ENCODE data around the gene LRRC42. TPM values are rescaled to one million over a fixed set of nuclear protein-coding genes. Genes with fewer than 3 reads are reported as not detected.
A peak's percentile ranks its signal among the peaks of the same experiment; 100 is the strongest.
"Not testable (repeated sequence)": the region's sequence is repeated elsewhere in the genome, so short reads cannot be mapped to it uniquely, and the experiment has no call there.

The LRRC42 gene
- total and polyA plus RNA-seq, 9 of the 15 experiments (the other 6 are each of a cell fraction or from before 2014, with no cell fraction given) = 17.3 to 51.9 (median 35.5) TPM

DNA sequence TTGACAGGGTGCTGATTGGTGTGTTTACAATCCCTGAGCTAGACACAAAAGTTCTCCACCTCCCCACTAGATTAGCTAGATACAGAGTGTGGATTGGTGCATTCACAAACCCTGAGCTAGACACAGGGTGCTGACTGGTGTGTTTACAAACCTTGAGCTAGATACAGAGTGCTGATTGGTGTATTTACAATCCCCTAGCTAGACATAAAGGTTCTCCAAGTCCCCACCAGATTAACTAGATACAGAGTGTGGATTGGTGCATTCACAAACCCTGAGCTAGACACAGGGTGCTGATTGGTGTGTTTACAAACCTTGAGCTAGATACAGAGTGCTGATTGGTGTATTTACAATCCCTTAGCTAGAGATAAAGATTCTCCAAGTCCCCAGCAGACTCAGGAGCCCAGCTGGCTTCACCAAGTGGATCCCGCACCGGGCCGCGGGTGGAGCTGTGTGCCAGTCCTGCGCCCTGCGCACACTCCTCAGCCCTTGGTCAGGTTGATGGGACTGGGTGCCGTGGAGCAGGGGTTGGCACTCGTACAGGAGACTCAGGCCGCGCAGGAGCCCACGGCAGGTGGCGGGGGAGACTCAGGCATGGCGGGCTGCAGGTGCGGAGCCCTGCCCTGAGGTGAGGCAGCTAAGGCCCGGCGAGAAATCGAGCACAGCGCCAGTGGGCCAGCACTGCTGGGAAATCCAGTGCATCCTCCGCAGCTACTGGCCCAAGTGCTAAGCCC, 57.8 kb downstream of the LRRC42 start:
- not testable (repeated sequence) for H3K9ac ChIP-seq (ENCODE audit: insufficient read depth in 1 of 2, low read depth in 2 of 2, low read length in 2 of 2)
- 56% methylated on average over 19 of the region's 19 CpGs for WGBS (ENCODE audit: insufficient coverage, low coverage, missing lambda C conversion rate)

DNA sequence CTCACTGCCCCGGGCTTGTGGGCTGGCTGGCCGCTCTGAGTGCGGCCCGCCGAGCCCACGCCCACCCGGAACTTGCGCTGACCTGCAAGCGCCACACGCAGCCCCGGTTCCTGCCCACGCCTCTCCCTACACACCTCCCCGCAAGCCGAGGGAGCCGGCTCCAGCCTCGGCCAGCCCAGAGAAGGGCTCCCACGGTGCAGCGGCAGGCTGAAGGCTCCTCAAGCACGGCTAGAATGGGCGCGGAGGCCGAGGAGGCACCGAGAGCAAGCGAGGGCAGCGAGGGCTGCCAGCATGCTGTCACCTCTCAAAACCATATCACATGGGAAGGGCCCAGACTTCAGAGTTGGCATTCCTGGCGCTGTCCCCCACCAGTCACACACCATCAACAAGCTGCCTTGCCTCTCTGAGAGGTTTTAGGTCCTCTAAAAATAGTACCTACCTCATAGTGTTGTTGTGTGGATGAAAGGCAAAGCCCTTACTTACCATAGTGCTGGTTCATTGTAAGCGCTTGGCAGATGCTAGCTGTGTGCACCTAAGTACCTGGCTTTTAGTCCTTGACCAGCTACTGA, 58.4 kb downstream of the LRRC42 start:
- Histone ChIP-seq H4K20me1 (replicated peaks; ENCODE audit: control insufficient read depth, insufficient read depth, low read length) (no peaks in the 10 kb centered on the region), H3K27ac (ENCODE audit: extremely low read depth, low read depth, low read length) (no peak overlapping the region), H3K9me3 (replicated peaks; ENCODE audit: control insufficient read depth, insufficient read depth, low read depth, low read length) (peaks cover 7% of the 10 kb centered on the region; the same call in 1 of the 2 replicates), H3K4me2 (ENCODE audit: insufficient read depth, low read length) (no peak overlapping the region), H3K27me3 (ENCODE audit: control insufficient read depth in 2 of 2, insufficient read depth in 2 of 2, low read length in 2 of 2) (peaks cover 27 to 51% of the 10 kb centered on the region in 2 experiments), H3K9ac (ENCODE audit: insufficient read depth in 1 of 2, low read depth in 2 of 2, low read length in 2 of 2) (no peak overlapping the region), H3K4me1 (replicated peaks in 1 of 2; ENCODE audit: control insufficient read depth in 2 of 2, insufficient read depth in 2 of 2, low read length in 2 of 2) (peaks cover 0 to 4% of the 10 kb centered on the region in 2 experiments; a peak in 1 of 5 replicates), H3K9me1 (ENCODE audit: control insufficient read depth, insufficient read depth, low read length) (no peaks in the 10 kb centered on the region), H3K4me3 (no peak overlapping the region), H3K79me2 (ENCODE audit: control insufficient read depth, insufficient read depth, low read length) (no peaks in the 10 kb centered on the region), H3K36me3 (ENCODE audit: control insufficient read depth, insufficient read depth, low read length) (no peaks in the 10 kb centered on the region), H2AFZ (ENCODE audit: low read depth, low read length) (no peak overlapping the region)
- ChIA-PET POLR2A (interaction anchor here (0.7 kb wide), 1 partner anchor 13 kb away, joined by 3 read pairs; no protein-coding TSS in a partner anchor), CTCF (ENCODE audit: low intra/inter-chr PET ratio) (no interaction called here)
- intact Hi-C loops (cut with micrococcal nuclease) (no loop called here), in situ Hi-C loops (cut with MboI) (no loop called here)
- WGBS (ENCODE audit: insufficient coverage, low coverage, missing lambda C conversion rate) = 43% methylated on average over 26 of the region's 27 CpGs
- DNase-seq (ENCODE audit: extremely low read depth in 1 of 4, low spot score in 3 of 4) = no peak
- ATAC-seq = no peak
- BruUV-seq (replicated peaks) = no TSS peak
- FAIRE-seq = no peak
- TF ChIP-seq MTA2 (IDR thresholded peaks at IDR 0.05; ENCODE audit: low read depth) (no peak), ZNF408 (CRISPR knock-in tag; IDR thresholded peaks at IDR 0.05; ENCODE audit: low read depth) (no peak), EP400 (IDR thresholded peaks at IDR 0.05) (no peak), MIER1 (IDR thresholded peaks at IDR 0.05; ENCODE audit: low read depth) (no peak), ZNF444 (CRISPR knock-in tag; IDR thresholded peaks at IDR 0.05) (no peak), HDAC1 (IDR thresholded peaks at IDR 0.05) (no peak), ZNF79 (CRISPR knock-in tag; IDR thresholded peaks at IDR 0.05; ENCODE audit: low read depth) (no peak), PHF21A (IDR thresholded peaks at IDR 0.05; ENCODE audit: borderline replicate concordance, low read depth) (no peak)

More for the DNA sequence above, 57.8 kb downstream of the LRRC42 start:
- CTCF ChIA-PET (ENCODE audit: low intra/inter-chr PET ratio); H3K79me2 ChIP-seq (ENCODE audit: control insufficient read depth, insufficient read depth, low read length); intact Hi-C loops (cut with micrococcal nuclease); H3K9me3 ChIP-seq (replicated peaks; ENCODE audit: control insufficient read depth, insufficient read depth, low read depth, low read length); H3K36me3 ChIP-seq (ENCODE audit: control insufficient read depth, insufficient read depth, low read length); H3K4me1 ChIP-seq (replicated peaks in 1 of 2; ENCODE audit: control insufficient read depth in 2 of 2, insufficient read depth in 2 of 2, low read length in 2 of 2); H4K20me1 ChIP-seq (replicated peaks; ENCODE audit: control insufficient read depth, insufficient read depth, low read length); H3K27ac ChIP-seq (ENCODE audit: extremely low read depth, low read depth, low read length); H2AFZ ChIP-seq (ENCODE audit: low read depth, low read length); ATAC-seq; BruUV-seq (replicated peaks); H3K4me2 ChIP-seq (ENCODE audit: insufficient read depth, low read length); H3K9me1 ChIP-seq (ENCODE audit: control insufficient read depth, insufficient read depth, low read length); H3K4me3 ChIP-seq; in situ Hi-C loops (cut with MboI); FAIRE-seq: not testable (repeated sequence)
- peak in 1 of 4 experiments; percentile 1 for DNase-seq (ENCODE audit: extremely low read depth in 1 of 4, low spot score in 3 of 4)
- POLR2A ChIA-PET = interaction anchor here (0.7 kb wide), 1 partner anchor 13 kb away, joined by 3 read pairs; no protein-coding TSS in a partner anchor
- TF ChIP-seq NFYB (IDR thresholded peaks at IDR 0.05; ENCODE audit: extremely low read depth, insufficient read length) = peak; percentile 58
- H3K27me3 ChIP-seq (ENCODE audit: control insufficient read depth in 2 of 2, insufficient read depth in 2 of 2, low read length in 2 of 2) = peaks cover 21 to 45% of the 10 kb centered on the region in 2 experiments; a peak in 4 of 5 replicates

Measured in K562 (cell line).